CD4-positive, alpha-beta T cell treated with Interferon gamma for 1 hour (primary cell): ENCODE measurements around the gene UFM1.
"Not testable (repeated sequence)": the region's sequence is repeated elsewhere in the genome, so short reads cannot be mapped to it uniquely, and the experiment has no call there.

Experiments used
- DNase-seq: peaks from one replicate; pipeline ENCODE4 v3.0.0-alpha.2; 2020

UFM1 gene

DNA sequence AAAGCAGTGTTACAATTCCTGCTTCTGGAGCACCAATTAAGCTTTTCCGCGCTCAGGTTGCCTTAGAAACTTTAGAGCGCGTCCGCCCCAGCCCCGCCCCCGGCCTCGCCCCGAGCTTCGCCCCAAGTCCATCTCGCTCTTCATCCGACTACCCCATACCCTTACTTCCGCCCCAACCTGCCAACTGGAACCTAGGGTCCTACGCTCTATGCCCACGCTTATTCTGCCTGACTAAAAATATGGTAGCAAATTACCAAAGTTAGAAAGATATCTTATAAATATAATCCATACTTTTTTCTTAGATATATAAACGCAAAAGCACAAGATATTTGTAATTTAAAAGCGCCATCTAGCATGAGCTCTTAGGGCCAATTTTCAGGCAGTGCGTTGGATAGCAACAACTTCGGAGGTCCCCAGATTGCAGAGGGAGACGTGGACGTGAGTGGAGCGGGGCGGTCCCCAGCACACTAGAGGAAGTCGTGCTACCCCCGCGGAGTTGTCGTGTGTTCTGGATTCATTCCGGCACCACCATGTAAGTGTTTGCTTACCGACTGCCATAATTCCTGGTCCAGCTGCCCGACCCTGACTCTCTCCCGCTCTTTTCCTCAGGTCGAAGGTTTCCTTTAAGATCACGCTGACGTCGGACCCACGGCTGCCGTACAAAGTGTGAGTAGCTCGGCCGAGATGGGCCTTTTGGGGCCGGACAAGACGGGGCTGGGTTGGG is at the start of gene UFM1:
Gene UFM1, plus strand, starts transcription at position 462 of the 724 bp plus-strand sequence. Its CDS starts 69 bp downstream, at position 531.
- peak; percentile 89 for DNase-seq

DNA sequence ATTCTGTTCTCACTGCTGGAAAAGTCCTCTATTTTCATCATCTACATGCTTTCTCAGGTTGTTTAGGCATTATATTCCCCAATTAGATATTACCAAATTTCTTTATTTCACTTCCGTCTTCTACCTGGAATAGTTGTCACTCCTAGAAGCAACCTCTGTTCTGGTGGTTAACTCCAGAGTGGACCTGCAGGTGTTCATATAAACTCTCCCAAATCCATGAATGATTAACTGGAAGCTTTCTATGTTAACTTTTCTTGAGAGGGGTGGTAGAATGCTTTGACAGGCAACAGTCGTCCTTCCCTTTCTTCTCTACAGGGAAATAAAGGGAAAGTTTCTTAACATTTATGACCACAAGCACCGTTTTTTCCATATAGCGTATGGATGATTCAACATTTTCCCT is 48.4 kb upstream of the UFM1 start:
- no peak for DNase-seq

DNA sequence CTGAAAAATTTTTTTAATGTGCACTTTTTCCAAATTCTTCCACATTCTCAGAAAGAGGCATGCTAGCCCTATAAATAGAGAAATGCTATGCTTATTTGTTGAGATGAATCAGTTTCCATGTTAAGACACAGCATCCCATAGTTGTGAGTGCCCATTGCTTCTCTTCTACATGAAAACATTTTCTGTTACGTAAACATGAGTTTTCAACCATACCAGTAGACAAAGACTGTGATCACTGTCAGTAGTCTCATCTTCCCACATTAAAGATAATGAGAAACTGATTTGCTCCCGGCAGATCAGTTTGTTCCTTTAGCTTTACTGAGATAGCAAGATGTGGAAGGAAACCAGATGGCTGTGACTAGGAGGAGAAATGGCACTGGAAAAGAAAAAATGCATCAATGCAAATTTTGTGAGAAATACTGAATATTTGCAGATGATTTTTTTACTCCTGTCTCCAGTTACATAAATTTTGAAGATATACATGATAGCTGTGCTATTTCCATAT is 45.8 kb upstream of the UFM1 start:
- no peak for DNase-seq

DNA sequence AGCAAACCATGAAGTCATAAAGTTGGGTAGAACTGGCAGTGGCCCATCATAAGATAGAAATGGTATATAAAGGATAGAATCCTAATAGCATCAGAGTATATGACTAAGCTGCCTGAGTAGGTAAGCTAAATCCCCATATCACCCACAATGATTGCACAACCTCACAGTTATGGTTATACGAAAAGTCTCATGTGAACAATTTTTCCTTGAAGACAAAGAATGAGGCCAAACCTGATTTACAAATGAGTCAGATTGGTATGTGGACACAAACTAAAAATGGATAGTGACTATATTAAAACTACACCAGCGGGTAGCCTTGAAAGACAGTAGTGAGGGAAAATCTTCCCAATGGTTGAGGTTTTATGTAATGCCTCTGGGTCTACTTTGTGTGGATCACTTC is 40.9 kb upstream of the UFM1 start:
- DNase-seq: no peak

DNA sequence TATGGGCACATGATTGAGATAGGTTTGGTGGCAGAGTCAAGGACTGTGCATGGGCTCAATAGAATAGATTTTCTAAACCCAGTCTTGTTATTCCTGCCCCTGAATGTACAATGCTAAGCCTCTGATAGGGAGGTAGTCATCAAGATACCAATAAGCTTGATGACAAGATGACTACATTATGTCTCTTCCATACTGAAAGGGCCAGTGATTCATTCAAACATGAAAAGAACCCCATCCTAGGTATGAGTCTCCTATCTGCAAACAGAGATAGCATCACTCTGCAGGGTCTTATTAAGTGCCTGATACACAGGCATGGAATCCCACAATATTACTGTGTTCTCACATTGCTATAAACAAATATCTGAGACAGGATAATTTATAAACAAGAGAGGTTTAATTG is 40.3 kb upstream of the UFM1 start:
- DNase-seq: no peak

GRCh38 chr13:38311175-38311574 is 38.5 kb upstream of the UFM1 start:
- DNase-seq: not testable (repeated sequence)

GRCh38 chr13:38316129-38316528 is 33.5 kb upstream of the UFM1 start:
- DNase-seq: no peak

DNA sequence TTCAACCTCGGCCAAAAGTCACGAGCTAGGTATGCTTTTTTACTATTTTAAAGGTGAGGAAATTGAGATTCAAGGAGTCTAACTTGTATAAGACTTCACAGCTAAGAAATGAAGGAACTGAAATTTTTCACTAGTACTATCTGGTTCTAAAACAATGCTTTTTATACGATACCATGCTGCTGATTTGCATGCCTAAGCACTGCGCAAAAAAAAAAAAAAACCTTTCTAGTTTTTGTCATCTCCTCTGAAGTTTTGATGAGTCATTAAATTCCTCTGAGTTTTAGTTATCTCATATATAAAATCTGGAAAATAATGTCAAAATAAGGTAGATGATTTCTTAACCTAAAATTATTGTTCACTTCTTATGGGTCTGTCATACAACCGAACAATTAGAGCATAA is 28.0 kb upstream of the UFM1 start:
- DNase-seq: no peak

- no peak for DNase-seq
Measured at GRCh38 chr13:38325426-38325825, 24.2 kb upstream of the UFM1 start.

DNA sequence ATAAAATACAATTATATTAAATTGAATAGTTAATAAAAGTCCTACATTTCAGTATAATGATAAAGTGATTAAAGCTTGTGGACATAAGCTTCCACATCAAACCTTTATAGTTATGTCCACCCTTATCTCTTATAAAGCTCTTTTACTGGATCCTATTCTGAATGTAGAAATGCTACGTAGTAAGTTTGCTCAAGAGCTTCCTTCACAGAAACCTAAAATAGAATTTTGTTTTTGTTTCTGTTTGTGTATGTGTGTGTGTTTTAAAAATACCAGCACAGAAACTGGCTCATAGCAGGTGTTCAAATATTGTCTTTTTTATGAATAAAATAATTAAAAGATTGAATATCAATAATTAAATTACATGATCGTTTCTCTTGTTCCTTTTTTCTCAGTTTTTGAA is 21.0 kb upstream of the UFM1 start:
- DNase-seq: no peak

- no peak for DNase-seq
Measured at GRCh38 chr13:38334845-38335244, 14.8 kb upstream of the UFM1 start.

- DNase-seq: no peak
Measured at GRCh38 chr13:38338089-38338488, 11.6 kb upstream of the UFM1 start.

DNA sequence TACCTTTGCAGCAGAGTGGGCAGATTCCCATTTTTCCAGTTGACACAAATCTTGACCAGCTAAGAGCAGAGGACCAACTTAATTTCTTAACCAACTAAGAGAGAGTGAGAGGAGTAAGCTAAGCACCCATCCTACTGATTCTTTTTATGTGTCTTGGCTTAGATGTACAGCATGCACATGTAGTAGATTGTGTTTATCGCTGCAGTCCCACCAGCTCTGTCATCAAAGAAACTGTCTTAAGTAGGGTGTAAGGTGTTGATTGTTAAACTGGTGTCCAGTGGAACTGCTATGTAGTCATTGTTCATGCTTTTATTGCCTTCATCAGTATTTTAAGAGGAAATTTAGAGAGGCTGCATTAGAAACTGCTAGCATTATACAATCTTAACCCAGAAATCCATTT is 9.0 kb upstream of the UFM1 start:
- no peak for DNase-seq

DNA sequence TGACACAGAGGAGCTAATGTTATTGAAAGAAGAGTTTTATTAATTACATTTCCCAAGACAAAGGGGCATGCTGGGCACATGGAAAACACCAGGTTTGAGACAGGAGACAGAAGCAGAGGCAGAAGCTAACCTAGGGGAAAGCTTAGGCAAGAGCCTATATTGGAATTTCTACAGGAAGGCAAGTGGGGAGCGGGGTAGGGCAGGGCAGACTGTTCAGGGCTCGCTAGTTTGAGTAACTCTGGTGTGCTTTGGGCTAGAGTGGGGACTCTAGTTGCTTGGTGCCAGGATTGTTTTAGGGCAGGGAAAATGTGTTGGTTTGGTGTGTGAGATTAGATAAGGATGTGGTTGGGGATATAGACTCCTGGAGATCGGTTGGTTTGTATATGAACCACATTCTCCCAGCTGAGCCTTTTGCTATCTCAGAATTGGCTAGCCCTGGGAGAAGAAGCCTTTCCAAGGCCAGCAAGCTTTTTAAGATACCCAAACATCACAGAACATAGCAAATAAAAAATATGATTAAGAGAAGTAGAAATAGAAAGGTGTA is 8.4 kb upstream of the UFM1 start:
- DNase-seq: no peak

DNA sequence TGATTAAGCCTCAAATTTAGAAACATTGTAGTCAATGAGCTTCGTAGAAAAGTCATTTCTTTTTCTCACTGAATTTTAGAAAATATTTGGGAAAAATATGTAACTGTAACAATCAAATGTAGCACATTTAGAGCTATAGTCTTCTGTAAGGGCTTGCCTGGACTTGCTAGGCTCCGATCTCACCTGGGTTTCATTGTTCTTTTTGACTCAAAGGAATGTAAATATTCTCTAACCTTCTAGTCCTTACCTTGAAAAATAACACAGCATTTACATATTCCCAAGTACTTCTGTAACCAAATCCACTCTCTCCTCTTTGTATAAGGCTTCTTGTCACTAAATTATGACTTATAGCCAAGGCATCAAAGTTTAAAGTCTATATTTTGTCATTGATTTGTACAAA is 2.9 kb upstream of the UFM1 start:
- no peak for DNase-seq

DNA sequence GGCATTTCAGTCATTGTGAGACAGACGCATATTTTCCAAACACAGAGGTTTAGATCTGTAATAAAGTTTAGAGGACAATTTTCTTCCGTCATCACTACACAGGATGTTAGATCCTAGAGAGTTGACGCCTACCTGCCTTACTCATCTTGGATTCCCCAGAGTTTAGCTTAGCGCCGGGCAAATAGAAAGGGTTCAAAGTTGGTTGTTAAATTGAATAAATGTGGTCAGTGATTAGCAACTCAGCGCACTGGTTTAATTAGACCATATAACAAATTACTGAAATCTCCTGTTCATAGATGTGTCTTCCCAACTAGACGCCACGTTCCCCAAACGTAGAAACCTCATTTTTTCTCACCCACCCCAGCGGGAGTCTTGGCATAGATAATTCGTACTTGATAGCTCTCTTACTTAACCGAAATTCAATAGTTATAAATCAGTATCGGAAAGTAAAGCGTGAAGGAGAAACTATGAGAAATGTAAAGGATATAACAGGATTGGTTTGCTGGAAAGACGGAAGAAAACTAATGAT is 726 bp upstream of the UFM1 start:
- no peak for DNase-seq

GRCh38 chr13:38350114-38350617 is 515 bp downstream of the UFM1 start:
- peak; percentile 36 for DNase-seq

- DNase-seq: no peak
Measured at GRCh38 chr13:38355595-38356119, 6.0 kb downstream of the UFM1 start.

GRCh38 chr13:38358684-38359083 is 9.0 kb downstream of the UFM1 start:
- no peak for DNase-seq

- DNase-seq: no peak
Measured at GRCh38 chr13:38361542-38362262, 12.1 kb downstream of the UFM1 start.

DNA sequence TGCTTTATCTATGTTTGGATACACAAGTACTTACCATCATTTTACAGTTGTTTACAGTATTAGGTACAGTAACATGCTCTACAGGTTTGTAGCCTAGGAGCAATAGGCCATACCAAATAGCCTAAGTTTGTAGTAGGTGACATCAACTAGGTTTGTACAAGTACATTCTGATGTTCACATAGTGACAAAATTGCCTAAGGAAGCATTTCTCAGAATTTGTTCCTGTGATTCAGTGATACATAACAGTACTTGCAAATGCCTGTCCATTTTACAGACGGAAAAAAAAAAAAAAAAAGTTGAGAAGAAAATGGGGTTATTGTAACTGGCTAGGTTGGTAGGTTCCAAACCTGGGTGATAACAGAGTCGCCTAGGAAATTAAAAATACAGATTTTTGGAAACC is 13.6 kb downstream of the UFM1 start:
- DNase-seq: no peak

- DNase-seq: not testable (repeated sequence)
Measured at GRCh38 chr13:38363746-38364145, 14.1 kb downstream of the UFM1 start.

DNA sequence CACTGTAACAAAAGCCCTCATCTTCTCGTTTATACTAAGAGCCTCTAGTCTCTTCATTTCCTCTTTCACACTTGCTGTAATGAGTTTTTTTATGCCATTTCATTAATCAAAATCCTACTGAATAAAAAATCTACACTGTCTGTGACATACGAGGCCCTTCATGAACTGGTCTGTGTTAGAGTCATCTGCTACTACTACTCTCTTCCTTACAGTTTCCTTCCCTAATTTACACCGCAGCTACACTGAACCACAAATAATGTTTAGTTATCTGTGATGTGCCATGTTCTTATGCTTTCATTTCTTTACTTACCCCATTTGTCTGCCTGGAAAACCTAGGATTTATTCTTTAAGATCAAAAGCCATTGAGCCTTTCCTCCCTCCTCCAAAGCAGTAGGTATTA is 16.0 kb downstream of the UFM1 start:
- no peak for DNase-seq
